ENCODE data around the gene ADNP.
"Not testable (repeated sequence)": the region's sequence is repeated elsewhere in the genome, so short reads cannot be mapped to it uniquely, and the experiment has no call there.

Gene ADNP

GRCh38 chr20:50931306-50932015 is at the start of gene ADNP:
TSS of gene ADNP (minus strand) at chr20:50931437. CDS start at chr20:50903996, 27,441 bp downstream.
- DNase-seq: peak; percentile 87 to 92

GRCh38 chr20:50980071-50980681 is 48.9 kb upstream of the ADNP start:
- DNase-seq: peak; percentile 95 to 98

- not testable (repeated sequence) for DNase-seq
Measured at GRCh38 chr20:50978533-50978932, 47.3 kb upstream of the ADNP start.

GRCh38 chr20:50977066-50978021 is 46.1 kb upstream of the ADNP start:
- no peak for DNase-seq

GRCh38 chr20:50975701-50976330 is 44.6 kb upstream of the ADNP start:
- DNase-seq: no peak

GRCh38 chr20:50969912-50970311 is 38.7 kb upstream of the ADNP start:
- DNase-seq: no peak

- no peak for DNase-seq
Measured at GRCh38 chr20:50969435-50969834, 38.2 kb upstream of the ADNP start.

- DNase-seq: no peak
Measured at GRCh38 chr20:50968289-50968688, 37.1 kb upstream of the ADNP start.

GRCh38 chr20:50967586-50967985 is 36.3 kb upstream of the ADNP start:
- no peak for DNase-seq

GRCh38 chr20:50959543-50960126 is 28.4 kb upstream of the ADNP start:
- no peak for DNase-seq

- peak; percentile 93 to 96 for DNase-seq
Measured at GRCh38 chr20:50958615-50959542, 27.6 kb upstream of the ADNP start, which contains the start of gene MOCS3. TSS of gene MOCS3 (plus strand) at chr20:50958818. CDS start at chr20:50958843, 25 bp downstream.

- peak; percentile 47 to 78 for DNase-seq
Measured at GRCh38 chr20:50957798-50958614, 26.8 kb upstream of the ADNP start, which contains the start of gene DPM1. TSS of gene DPM1 (minus strand) at chr20:50958532. CDS start at chr20:50958523, 9 bp downstream.

- DNase-seq: no peak
Measured at GRCh38 chr20:50957276-50957675, 26.0 kb upstream of the ADNP start.

GRCh38 chr20:50953821-50954220 is 22.6 kb upstream of the ADNP start:
- no peak for DNase-seq

- DNase-seq: no peak
Measured at GRCh38 chr20:50953196-50953595, 22.0 kb upstream of the ADNP start.

- no peak for DNase-seq
Measured at GRCh38 chr20:50948132-50948785, 17.0 kb upstream of the ADNP start.

- no peak for DNase-seq
Measured at GRCh38 chr20:50943069-50943468, 11.8 kb upstream of the ADNP start.

GRCh38 chr20:50933589-50933988 is 2.4 kb upstream of the ADNP start:
- DNase-seq: no peak

- no peak for DNase-seq
Measured at GRCh38 chr20:50932691-50933280, 1.5 kb upstream of the ADNP start.
